Limb (tissue), 2 donors: Measurements from ENCODE around the gene FIGN.

Source experiments
- DNase-seq, 2 donors: peaks; one replicate each; pipeline ENCODE4 v3.0.0-alpha.2; 2016; ENCODE audit errors: extremely low spot score in 2 of 2

FIGN gene, protein sequence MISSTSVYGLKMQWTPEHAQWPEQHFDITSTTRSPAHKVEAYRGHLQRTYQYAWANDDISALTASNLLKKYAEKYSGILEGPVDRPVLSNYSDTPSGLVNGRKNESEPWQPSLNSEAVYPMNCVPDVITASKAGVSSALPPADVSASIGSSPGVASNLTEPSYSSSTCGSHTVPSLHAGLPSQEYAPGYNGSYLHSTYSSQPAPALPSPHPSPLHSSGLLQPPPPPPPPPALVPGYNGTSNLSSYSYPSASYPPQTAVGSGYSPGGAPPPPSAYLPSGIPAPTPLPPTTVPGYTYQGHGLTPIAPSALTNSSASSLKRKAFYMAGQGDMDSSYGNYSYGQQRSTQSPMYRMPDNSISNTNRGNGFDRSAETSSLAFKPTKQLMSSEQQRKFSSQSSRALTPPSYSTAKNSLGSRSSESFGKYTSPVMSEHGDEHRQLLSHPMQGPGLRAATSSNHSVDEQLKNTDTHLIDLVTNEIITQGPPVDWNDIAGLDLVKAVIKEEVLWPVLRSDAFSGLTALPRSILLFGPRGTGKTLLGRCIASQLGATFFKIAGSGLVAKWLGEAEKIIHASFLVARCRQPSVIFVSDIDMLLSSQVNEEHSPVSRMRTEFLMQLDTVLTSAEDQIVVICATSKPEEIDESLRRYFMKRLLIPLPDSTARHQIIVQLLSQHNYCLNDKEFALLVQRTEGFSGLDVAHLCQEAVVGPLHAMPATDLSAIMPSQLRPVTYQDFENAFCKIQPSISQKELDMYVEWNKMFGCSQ

DNA sequence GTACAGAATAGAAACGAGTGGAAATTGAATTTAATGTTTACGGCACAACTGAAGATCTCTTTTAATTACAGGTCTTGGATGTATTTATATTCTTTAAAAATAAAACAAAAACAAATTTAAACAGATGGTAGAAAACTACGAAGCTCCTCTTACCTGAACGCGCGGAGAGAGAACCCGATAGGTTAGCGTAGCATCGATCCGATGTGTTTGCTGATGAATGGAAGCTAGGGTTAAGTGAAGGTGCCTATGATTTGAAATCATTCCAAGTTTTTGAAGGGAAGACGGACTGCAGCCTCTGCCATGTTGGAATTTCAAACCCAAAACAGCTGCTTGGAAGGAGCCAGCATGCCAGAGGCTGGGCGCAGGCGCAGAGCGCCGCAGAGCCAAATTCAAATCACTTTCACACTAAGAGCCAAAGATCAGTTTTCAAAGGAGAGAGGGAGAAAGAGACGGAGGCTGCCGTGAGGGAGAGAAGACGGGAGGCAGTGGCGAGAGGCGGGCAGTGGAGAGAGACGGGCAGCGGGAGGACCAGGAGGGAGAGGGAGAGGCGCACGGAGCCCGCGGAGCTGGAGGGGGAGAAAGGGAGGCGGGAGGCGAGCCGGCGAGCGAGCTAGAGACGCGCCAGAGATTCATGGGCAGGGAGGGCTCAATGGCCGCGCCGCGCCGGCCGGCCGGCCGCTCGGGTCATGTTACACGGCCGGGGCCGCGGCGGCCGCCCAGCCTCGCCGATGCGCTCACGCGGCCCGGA is at the start of gene FIGN:
Gene FIGN (minus strand): TSS at position 324 of the 748 bp plus-strand sequence. CDS start 1,081 bp downstream, outside the sequence.
- DNase-seq: peak; percentile 83 to 87

DNA sequence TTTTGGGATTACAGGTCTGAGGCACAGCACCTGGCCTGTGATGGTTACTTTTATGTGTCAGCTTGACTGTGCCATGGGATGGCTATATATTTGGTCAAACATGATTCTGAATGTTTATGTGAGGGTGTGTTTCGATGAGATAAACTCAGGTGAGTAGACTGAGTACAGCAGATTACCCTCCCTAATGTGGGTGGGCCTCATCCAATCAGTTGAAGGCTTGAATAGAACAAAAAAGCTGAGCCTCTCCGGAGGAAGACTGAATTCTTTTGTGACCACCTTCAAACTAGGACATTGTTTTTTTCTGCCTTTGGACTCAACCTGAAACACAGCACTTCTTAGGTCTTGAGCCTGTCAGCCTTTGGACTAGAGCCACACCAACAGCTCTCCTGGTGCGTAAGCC is 49.4 kb upstream of the FIGN start:
- DNase-seq: no peak

DNA sequence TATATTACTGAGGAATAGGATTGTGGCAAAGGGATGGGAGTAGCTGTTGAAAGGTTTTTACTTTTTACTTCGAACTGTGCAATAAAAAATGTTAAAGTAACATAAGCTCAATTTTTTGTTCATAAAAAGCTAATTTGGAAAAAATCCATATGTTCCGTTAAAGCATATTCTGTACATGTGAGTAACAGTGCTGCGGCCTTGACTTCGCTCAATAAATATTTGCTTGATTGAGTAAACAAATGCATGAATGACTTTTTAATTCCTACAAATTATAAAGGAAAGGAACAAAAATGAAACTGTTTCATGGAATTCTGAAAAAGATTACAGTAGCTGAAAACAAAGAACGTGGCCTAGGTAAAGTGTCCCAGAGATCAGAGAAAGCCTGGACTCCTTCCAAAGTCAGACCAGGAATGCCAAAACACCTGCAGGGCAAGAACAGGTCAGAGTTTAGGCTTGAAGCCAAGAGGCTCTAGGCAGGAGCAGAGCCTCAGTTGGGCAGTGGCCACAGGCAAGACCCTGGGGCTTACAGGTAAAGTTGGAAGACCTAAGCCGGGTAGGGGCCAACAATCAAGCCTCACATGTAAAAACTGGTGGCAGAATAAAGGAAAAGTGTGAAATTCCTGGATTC is 44.3 kb upstream of the FIGN start:
- no peak for DNase-seq

DNA sequence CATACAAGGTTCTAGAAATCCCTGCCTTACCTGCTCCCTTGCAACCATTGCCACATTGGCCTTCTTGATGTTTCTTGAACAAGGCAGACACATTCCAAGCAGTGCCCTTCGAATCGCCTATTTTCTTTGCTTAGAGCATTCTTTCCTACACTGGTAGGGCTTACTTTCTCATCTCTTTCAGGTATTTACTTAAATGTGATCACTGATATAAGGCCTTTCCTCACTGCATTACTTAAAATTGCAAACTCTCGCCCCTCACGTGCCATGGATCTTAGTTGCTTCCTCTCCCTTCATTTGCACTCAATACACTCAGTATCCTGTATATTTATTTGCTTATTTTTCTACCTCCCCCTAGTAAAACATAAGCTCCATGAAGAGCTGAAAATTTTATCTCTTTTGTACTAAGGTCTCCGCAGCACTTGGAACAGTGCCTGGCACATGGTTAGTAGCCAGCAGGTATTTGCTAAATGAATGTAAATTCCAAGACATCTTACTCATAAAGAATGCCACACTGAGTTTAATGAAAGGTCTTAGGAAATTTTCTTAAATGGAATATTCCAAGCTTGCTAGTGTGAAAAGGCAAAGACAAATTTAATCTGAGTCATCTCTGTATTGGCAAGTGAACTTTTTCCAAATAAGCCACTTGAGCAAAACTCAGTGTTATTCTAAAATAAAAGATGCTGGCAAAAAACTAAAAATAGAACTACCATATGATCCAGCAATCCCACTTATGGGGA is 42.4 kb upstream of the FIGN start:
- DNase-seq: no peak

DNA sequence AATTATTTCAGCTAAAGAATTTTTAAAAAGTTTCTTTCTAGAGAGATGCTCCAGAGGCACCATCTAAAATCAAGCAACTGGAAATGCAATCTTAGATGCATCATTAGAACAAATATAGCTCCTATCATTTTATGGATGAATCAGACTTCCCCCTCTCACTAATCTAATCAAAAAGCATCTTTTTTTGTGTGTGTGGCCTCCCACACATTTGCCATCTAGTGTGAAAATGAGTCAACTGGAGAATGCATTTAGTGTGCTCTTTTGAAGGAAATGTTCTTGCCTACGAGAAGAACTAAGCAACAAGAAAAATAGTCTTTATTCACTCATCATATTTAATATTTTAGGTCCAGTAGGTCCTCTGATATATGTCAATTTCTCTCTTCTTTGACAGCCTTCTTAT is 39.5 kb upstream of the FIGN start:
- no peak for DNase-seq

DNA sequence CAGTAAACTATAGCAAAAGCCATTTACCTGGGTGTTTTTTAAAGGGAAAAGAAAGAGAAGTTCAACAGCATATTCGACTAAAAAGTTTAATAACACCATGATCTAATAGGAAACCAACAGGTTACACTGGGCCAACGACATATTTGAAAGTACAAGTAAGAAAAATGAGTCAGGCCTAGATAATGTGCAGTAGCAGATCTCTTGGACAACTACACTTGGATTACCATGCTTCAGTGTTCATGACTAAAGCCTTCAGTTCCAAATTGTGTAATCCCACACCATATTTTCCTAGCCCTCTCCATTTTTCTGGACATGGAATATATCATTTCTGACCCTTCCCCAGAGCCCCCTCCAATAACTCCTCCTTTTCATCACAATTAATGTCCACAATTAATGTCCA is 39.1 kb upstream of the FIGN start:
- no peak for DNase-seq

DNA sequence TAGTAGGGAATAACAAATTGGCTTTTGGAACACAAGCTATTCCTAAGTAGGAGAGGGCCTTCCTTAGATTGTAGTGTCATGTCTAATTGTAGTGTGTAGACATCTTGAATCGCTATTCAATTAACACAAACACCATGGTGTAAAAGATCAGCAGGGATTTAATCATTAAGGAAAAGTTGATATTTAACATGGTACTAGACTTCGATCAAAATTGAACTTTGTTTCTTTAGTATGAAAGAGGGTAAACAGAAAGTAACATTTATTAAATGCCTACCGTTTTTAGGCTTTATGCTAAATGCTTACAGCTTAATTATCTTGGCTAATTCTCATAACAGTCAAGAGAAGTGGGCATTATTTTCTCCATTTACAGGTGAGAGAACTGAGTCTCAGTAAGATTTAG is 37.5 kb upstream of the FIGN start:
- no peak for DNase-seq

DNA sequence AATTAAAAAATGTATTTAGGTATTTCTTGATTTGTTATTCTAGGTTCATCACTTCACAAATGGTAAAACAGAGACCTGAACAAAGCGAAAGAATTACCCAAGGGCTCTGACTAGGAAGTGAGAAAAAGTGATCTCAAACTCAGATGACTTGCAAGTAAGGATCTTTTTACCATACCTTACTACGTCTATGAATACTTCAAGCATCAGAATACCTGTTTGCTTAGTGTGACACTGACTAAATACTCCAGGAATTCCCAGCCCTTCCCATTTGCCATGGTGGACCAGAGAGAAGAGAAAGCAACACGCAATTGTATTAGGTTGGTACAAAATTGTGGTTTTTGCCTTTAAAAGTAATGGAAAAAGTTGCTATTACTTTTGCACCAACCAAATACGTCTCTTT is 35.8 kb upstream of the FIGN start:
- DNase-seq: no peak

DNA sequence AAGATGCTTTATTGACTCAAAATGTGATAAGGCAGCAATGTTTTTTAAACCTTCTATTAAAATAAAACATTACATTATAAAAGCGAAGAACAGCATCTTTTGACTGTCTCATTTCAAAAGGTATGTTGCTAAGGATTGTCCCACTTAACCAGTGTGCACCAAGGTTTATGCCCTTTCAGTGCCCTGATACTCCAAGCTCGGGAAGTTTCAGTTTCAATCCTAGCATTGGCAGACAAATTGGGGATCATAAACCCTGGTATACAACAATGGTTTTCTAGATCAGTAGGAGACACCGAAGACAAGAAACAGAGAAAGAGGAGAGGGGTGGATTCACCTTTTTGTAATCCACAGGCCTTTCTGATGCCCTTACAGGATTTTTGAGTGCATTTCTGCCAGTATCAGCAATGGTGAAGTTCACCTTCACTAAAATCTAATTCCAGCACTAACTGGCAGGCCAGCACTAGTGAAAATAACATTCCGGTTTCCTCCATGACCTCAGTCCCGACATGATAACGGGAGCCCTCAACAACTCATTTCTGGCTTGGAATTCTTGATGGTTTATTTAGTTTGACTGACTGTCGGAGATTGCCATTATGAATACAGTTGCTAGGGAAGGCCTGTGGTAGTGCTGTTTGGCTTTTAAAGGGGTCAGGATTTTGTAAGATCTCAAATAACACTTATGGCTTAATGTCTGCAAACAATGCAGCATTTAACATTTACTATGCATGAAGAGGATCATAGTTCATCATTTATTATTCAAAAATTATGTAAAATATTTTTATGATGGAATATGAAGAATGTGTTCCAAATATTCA is 33.3 kb upstream of the FIGN start:
- no peak for DNase-seq

DNA sequence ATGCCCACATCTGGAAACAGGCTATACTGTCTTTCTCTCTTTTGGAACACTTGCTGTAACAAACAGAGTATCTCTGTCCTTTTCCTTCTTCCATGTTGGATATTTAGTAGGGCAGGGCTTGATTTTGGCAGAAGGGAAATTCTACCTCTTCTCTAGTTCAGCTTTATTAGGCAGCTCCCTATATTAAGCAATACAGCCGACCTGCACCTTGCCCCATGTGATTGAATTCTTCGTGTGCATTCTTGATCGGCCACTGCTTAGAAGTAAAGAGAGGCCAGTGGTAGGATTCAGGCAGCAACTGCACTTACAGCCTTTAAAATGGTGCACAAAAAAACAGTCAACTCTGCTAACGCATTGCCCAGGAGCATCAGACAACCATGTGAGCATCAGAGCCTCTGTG is 31.3 kb upstream of the FIGN start:
- no peak for DNase-seq

DNA sequence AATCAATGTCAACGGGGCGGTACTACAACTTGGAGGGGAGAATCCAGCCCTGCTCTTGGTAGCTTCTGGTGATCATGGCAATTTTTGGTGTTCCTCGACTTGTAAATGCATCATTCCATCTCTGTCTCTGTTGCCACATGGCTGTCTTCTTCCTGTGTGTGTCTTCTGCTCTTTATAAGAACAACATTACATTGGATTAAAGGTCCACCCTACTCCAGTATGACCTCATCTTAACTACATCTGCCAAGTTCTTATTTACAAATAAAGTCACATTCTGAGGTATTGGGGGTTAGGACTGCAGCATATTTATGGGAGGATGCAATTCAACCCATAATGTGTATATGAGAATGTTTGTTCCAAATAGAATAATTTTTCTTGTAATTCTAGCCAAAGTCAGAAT is 28.8 kb upstream of the FIGN start:
- DNase-seq: no peak

DNA sequence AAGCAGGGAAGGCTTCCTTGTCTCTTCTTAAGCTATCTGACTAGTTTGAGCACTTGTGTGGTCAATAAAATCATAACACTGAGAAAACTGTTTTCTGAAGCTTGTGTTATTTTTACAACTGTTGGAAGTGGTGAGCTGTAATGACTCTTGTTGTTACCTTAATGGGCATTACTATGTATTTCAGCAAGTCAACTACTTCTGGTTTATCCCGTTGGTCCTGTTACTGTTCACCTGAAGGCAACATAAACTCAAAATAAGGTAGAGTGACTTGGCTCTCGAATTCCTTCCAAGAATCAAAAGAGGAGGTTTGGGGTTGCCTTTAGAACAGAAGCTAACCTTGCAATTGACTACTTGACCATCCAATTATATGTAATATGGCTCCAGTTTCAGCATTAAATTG is 23.2 kb upstream of the FIGN start:
- DNase-seq: no peak

DNA sequence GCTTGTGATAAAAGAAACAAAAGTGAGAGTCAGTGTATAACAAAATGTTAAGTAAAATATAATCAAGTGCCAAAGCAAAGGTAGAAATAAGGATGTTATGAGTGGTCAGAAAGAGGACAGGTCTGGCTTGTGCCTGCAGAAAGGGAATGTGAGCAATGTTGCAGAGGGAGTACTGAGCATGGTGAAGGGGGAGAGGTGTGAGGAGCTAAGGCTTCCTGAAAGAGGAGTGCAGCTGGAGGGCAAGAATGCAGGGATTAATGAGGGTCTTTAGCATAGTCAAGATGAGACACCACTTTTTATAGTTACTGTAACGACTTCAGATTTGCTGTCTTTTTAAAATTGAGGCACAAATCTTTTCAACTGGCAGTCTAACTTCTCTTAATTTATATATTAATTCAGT is 22.0 kb upstream of the FIGN start:
- no peak for DNase-seq

DNA sequence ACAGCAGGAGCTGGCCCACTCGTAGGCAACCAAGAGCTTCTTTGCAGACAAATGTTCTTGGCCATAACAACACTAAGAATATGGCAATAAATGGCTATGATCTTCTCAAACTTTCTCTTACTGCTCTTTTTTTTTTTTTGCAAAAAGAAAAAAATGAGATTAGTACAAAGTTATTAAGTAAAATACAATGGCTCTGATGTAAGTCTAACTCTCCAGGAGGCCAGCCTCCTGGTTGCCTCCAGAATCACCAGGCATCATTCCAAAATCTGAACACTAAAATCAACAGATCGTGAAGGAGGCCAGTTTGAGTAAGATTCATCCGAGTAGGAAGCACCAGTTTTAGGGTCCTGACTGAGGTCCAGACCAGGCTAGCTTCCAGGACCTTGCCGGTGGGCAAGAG is 20.8 kb upstream of the FIGN start:
- DNase-seq: no peak

DNA sequence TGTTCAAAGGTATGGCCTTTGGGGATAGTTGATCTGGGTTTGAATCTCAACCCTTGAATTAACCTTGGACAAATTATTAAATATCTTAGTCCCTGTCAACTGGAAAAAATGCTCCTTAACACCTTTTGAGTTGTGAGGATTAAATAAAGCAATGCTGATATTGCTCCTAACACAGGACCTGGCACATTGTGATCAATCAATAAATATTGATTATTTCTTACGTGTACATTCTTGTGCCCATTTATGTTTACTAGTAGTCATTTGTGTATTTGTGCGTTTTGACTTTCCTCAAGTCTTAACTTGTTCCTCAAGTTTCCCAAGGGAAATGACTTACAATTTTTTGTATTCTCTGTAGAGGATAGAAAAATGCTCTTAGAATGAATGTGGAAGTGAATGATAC is 19.6 kb upstream of the FIGN start:
- DNase-seq: no peak

DNA sequence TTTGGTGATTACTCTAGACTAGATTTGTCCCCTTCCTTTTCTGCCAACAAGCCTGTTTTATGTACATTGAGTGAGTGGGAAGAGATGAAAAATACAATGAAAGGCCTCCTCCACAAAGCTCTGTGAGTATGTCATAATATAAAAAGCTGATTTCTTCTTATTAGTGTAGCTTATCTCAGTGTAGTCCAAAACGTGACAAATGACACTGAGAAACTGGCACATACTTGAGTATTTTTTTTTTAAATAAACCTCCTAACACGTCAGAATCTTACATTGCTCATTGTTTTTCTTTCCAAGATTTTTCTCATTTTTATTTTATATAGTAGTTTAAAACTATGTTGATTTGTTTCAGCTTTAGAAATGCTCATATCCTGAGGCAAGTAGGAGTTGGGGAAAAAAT is 17.9 kb upstream of the FIGN start:
- DNase-seq: no peak

DNA sequence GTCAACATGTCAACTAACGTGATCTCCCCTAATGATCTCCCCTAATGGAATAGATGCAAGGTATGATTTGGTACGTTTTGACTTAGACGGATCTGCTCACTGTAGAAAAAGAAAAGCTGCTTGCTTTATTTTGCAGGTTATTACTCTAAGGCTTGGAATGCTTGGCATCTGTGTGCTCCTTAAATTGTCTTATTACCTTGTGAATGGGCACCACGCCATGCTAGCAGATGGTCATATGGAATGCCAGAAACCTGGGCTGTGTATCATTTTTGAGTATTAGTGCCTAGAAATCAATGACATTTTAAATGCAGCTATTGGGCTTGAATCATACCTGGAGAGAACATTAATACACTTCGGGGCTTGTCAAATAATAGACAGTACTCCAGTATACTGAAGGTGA is 16.5 kb upstream of the FIGN start:
- DNase-seq: no peak

DNA sequence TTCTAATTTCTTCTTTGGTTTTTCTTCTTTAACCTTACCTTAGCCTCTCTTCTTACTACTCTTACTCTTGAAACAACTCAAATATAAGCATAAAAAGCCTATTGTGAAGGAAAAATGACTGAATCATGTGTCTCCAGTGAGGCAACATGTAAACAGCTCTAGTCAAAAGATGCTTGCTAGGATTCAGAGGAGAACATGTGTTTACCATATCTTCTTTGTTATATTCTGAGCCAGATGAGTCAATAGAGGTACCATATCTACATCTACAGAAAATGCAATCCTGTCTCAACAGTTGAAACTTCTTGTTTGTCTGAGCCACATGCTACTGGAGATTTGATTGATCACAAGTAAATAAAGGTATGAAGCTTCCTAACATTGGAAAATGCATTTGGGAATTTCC is 15.9 kb upstream of the FIGN start:
- no peak for DNase-seq

DNA sequence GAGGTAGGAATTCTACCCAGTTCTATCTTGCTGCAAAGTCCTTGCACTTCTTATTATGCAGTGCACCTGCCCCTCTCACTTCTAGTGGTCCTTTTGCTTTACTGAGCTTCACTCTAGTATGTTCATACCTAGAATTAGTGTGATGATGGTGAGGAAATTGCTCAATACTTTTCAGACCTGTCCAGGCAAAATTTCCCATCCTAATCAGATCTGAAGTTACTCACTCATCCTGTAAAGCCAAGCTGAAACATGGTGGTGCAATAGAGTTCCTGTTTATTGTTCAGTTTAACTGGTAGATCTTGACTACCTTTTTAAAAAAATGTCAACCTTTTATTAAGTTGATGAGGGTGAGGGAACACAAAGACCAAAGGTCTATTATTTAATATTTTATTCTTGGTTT is 12.6 kb upstream of the FIGN start:
- DNase-seq: no peak

DNA sequence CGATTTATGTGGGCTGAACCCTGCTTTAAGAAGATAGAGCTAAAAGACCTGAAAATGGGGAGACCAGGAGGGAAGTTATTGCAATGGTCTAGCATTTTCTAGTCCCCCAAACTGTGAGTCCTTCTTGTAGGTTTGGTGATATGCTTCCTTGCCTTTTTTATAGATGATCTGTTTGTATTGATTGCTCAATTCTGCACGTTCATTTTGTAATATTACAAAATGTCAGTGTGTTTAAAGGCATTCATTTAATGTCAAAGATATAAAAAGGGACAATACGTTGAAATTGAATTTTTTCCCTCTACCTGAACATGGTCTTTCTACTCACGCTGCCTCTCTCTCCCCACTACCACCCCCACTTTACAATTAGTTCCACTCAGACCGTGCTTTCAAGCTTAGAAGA is 5.6 kb upstream of the FIGN start:
- no peak for DNase-seq
